Measurements from ENCODE around the gene INSIG1.

Gene INSIG1

GRCh38 chr7:155297517-155298287, at the start of gene INSIG1:
Gene INSIG1 (plus strand): TSS chr7:155297878. CDS start chr7:155298286, 408 bp downstream.
- peak; percentile 92 for DNase-seq (ENCODE audit: low spot score)

- DNase-seq (ENCODE audit: low spot score), result no peak
Observed at GRCh38 chr7:155248366-155248756, 49.3 kb upstream of the INSIG1 start.

- no peak for DNase-seq (ENCODE audit: low spot score)
Observed at GRCh38 chr7:155251831-155252230, 45.8 kb upstream of the INSIG1 start.

GRCh38 chr7:155252444-155252887, 45.2 kb upstream of the INSIG1 start:
- DNase-seq (ENCODE audit: low spot score), result no peak

- no peak for DNase-seq (ENCODE audit: low spot score)
Observed at GRCh38 chr7:155252892-155253501, 44.7 kb upstream of the INSIG1 start.

- DNase-seq (ENCODE audit: low spot score), result no peak
Observed at GRCh38 chr7:155254018-155254417, 43.7 kb upstream of the INSIG1 start.

- DNase-seq (ENCODE audit: low spot score), result no peak
Observed at GRCh38 chr7:155255071-155255470, 42.6 kb upstream of the INSIG1 start.

GRCh38 chr7:155255621-155256020, 42.1 kb upstream of the INSIG1 start:
- DNase-seq (ENCODE audit: low spot score), result no peak

- DNase-seq (ENCODE audit: low spot score), result no peak
Observed at GRCh38 chr7:155256081-155256760, 41.5 kb upstream of the INSIG1 start.

GRCh38 chr7:155256761-155257481, 40.8 kb upstream of the INSIG1 start:
- DNase-seq (ENCODE audit: low spot score), result no peak

GRCh38 chr7:155257482-155258225, 40.0 kb upstream of the INSIG1 start:
- DNase-seq (ENCODE audit: low spot score), result no peak

GRCh38 chr7:155258226-155258560, 39.5 kb upstream of the INSIG1 start:
- no peak for DNase-seq (ENCODE audit: low spot score)

GRCh38 chr7:155259866-155260497, 37.7 kb upstream of the INSIG1 start:
- DNase-seq (ENCODE audit: low spot score), result no peak

- DNase-seq (ENCODE audit: low spot score), result no peak
Observed at GRCh38 chr7:155260498-155260872, 37.2 kb upstream of the INSIG1 start.

- no peak for DNase-seq (ENCODE audit: low spot score)
Observed at GRCh38 chr7:155261031-155261985, 36.4 kb upstream of the INSIG1 start.

- DNase-seq (ENCODE audit: low spot score), result no peak
Observed at GRCh38 chr7:155262031-155262430, 35.6 kb upstream of the INSIG1 start.

- no peak for DNase-seq (ENCODE audit: low spot score)
Observed at GRCh38 chr7:155263051-155263450, 34.6 kb upstream of the INSIG1 start.

- DNase-seq (ENCODE audit: low spot score), result no peak
Observed at GRCh38 chr7:155263581-155264143, 34.0 kb upstream of the INSIG1 start.

- DNase-seq (ENCODE audit: low spot score), result no peak
Observed at GRCh38 chr7:155265144-155265543, 32.5 kb upstream of the INSIG1 start.

GRCh38 chr7:155265961-155266360, 31.7 kb upstream of the INSIG1 start:
- DNase-seq (ENCODE audit: low spot score), result no peak

Measured in CD4-positive, alpha-beta T cell treated with Interleukin-6 at 100 ng/mL for 8 hours (primary cell).